Activated CD4-positive, alpha-beta memory T cell treated with anti-CD3 and anti-CD28 coated beads for 36 hours (primary cell): ENCODE measurements around the gene GRK6. TPM values are rescaled to one million over a fixed set of nuclear protein-coding genes. Genes with fewer than 3 reads are reported as not detected.
A peak's percentile ranks its signal among the peaks of the same experiment; 100 is the strongest.
"Not testable (repeated sequence)": the region's sequence is repeated elsewhere in the genome, so short reads cannot be mapped to it uniquely, and the experiment has no call there.

Source experiments
- CTCF ChIA-PET: fragments of 350-600 bp; sonication (Branson Sonifier 250); formaldehyde crosslinking; loops from one replicate; lab custom pipeline; 2021; ENCODE audit warnings: antibody characterized with exemption, inconsistent platforms; lab: Charles Lee
- POLR2A ChIA-PET: fragments of 350-600 bp; sonication (Branson Sonifier 250); formaldehyde crosslinking; loops from one replicate; lab custom pipeline; 2021; ENCODE audit warnings: antibody characterized with exemption; lab: Charles Lee
- DNase-seq: peaks from one replicate; pipeline ENCODE4 v3.0.0-alpha.2; 2020
- H3K27ac Mint-ChIP-seq: one replicate; pipeline ENCODE4 v1.8.0; 2021; ENCODE audit warnings: mixed read lengths
- H3K27me3 Mint-ChIP-seq: one replicate; pipeline ENCODE4 v1.8.0; 2021; ENCODE audit warnings: mixed read lengths
- H3K36me3 Mint-ChIP-seq: one replicate; pipeline ENCODE4 v1.8.0; 2021; ENCODE audit warnings: mixed read lengths
- H3K4me1 Mint-ChIP-seq: one replicate; pipeline ENCODE4 v1.8.0; 2021; ENCODE audit warnings: low read depth, mixed read lengths
- H3K4me3 Mint-ChIP-seq: one replicate; pipeline ENCODE4 v1.8.0; 2021; ENCODE audit warnings: mild to moderate bottlenecking, mixed read lengths
- H3K9me3 Mint-ChIP-seq: one replicate; pipeline ENCODE4 v1.8.0; 2021; ENCODE audit warnings: mixed read lengths
- intact Hi-C: fragments of 100-400 bp; cut with micrococcal nuclease; formaldehyde crosslinking; loops from one replicate; pipeline ENCODE4 v1.15.1; 2023
- total RNA-seq, 2 experiments: library from RNA; stranded (reverse); gene quantifications; one replicate each; pipeline ENCODE4 v1.2.3, GENCODE V29; 2021

Gene GRK6
- total RNA-seq, 2 experiments from 2014 or later: 177 to 178 TPM

DNA sequence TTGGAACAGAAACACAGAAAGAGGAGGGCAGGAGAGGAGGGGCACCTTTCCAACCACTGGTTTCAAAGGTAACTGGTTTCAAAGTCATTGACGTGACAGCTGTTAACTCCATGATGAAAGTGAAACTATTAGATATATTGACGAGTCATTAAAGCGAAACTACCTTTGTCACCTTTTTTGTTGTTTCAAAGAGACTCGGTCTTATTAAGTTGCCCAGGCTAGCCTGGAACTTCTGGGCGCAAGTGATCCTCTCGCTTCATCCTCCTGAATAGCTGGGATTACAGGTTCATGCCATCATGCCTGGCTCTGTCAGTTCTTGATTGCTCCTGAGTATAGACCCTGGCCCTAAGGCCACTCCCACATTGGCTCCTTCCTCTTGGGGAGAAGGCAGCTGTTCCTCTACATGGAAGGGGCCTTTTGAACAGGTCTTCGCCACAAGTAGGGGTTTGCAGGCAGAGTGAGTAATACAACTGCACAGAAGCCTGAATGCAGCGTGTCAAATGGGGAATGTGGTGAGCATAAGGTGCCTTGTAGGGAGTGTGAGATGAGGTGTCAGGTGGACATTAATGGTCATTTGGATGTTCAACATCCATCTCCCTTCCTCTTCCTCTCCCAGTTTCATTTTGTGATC, 13.8 kb upstream of the GRK6 start:
- Mint-ChIP-seq H3K27ac (peak overlapping the region; percentile 82), H3K4me3 (peak overlapping the region; percentile 55), H3K27me3 (no peaks in the 10 kb centered on the region), H3K9me3 (no peaks in the 10 kb centered on the region), H3K36me3 (no peaks in the 10 kb centered on the region), H3K4me1 (peaks cover 46% of the 10 kb centered on the region)
- CTCF ChIA-PET: interaction anchor here (1.1 to 3.4 kb wide), 4 partner anchors 9 to 61 kb away, joined by 3 to 31 read pairs (median 8); no protein-coding TSS in a partner anchor
- POLR2A ChIA-PET: interaction anchor here (0.6 to 2.7 kb wide), 4 partner anchors 9 to 32 kb away, joined by 3 to 12 read pairs (median 3); partner anchors contain the start of gene GRK6
- intact Hi-C loops: loop anchor here (2.0 kb wide), 1 partner anchor 14 kb away; the partner anchor contains the start of gene GRK6
- DNase-seq: peak; percentile 64

- H3K4me3 Mint-ChIP-seq: no peak overlapping the region
- no peak overlapping the region for H3K27ac Mint-ChIP-seq
- H3K27me3 Mint-ChIP-seq: no peaks in the 10 kb centered on the region
- ChIA-PET CTCF (interaction anchor here (1.3 to 3.4 kb wide), 4 partner anchors 10 to 40 kb away, joined by 3 to 31 read pairs (median 5); no protein-coding TSS in a partner anchor), POLR2A (interaction anchor here (2.7 kb wide), 1 partner anchor 12 kb away, joined by 12 read pairs; the partner anchor contains the start of gene GRK6)
- no peak for DNase-seq
- peaks cover 46% of the 10 kb centered on the region for H3K4me1 Mint-ChIP-seq
- no peaks in the 10 kb centered on the region for H3K36me3 Mint-ChIP-seq
- intact Hi-C loops: no loop called here
- H3K9me3 Mint-ChIP-seq: no peaks in the 10 kb centered on the region
These were observed 12.0 kb upstream of the GRK6 start for GRCh38 chr5:177414481-177414880.

GRCh38 chr5:177417081-177417480, 9.4 kb upstream of the GRK6 start:
- intact Hi-C loops, H3K4me3 Mint-ChIP-seq, H3K27ac Mint-ChIP-seq, DNase-seq, H3K9me3 Mint-ChIP-seq, H3K36me3 Mint-ChIP-seq, POLR2A ChIA-PET, H3K27me3 Mint-ChIP-seq: not testable (repeated sequence)
- peaks cover 35% of the 10 kb centered on the region for H3K4me1 Mint-ChIP-seq
- CTCF ChIA-PET: interaction anchor here (3.0 kb wide), 1 partner anchor 13 kb away, joined by 14 read pairs; no protein-coding TSS in a partner anchor

DNA sequence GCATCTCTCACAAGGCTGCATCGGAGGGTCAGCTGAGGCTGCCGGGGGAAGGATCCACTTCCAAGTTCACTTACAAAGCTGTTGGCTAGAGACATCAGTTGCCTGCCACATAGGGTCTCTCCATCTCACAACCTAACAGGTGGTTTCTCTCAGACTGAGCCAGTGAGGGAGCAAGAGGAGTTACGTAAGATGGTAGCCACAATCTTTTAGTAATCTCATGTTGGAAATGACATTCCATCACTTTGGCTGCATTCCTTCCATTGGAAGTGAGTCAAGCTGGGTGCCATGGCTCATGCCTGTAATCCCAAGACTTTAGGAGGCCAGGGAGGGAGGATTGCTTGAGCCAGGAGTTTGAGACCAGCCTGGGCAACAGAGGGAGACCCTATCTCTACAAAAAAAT, 7.4 kb upstream of the GRK6 start:
- H3K9me3 Mint-ChIP-seq: no peaks in the 10 kb centered on the region
- POLR2A ChIA-PET: no interaction called here
- no peak overlapping the region for H3K4me3 Mint-ChIP-seq
- H3K27ac Mint-ChIP-seq: no peak overlapping the region
- no peaks in the 10 kb centered on the region for H3K27me3 Mint-ChIP-seq
- CTCF ChIA-PET: interaction anchor here (3.0 kb wide), 1 partner anchor 15 kb away, joined by 14 read pairs; no protein-coding TSS in a partner anchor
- no peak for DNase-seq
- peaks cover 16% of the 10 kb centered on the region for H3K4me1 Mint-ChIP-seq
- H3K36me3 Mint-ChIP-seq: no peaks in the 10 kb centered on the region
- intact Hi-C loops: no loop called here

- intact Hi-C loops, H3K27me3 Mint-ChIP-seq, H3K9me3 Mint-ChIP-seq, DNase-seq, H3K36me3 Mint-ChIP-seq, H3K27ac Mint-ChIP-seq, H3K4me3 Mint-ChIP-seq, POLR2A ChIA-PET: not testable (repeated sequence)
- CTCF ChIA-PET: interaction anchor here (15.3 kb wide), 1 partner anchor 17 kb away, joined by 220 read pairs; the partner anchor contains the start of gene PFN3
- H3K4me1 Mint-ChIP-seq: peaks cover 18% of the 10 kb centered on the region
These were observed 6.0 kb upstream of the GRK6 start for GRCh38 chr5:177420472-177420871.

DNA sequence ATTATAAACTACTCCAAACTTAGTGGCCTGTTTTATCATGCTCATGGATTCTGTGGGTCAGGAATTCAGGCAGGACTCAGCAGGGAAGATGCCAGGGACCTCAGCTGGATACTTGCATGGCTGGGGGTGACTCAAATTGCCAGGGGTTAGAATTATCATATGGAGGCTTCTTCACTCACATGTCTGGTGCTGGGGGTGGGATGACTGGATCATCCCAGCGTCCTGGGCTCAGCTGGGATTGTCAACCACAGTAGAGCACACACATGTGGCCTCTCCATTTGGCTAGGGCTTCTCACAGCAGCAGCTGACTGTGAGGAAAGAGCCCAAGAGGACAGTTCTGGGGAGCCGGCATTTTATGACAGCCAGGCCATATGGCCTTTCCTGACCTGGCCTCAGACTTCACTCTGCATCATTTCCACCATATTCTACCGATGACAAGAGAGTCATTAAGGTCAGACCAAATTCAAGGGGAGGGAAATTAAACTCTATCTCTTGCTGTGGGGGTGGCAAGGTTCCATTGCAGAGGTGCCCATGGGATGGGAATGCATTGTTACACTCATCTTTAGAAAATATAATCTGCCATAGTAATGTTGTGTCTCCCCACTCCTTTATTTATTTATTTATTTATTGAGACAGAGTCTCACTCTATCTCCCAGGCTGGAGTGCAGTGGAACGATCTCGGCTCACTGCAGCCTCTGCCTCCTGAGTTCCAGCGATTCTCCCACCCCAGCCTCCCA, 5.2 kb upstream of the GRK6 start:
- peaks cover 19% of the 10 kb centered on the region for H3K4me1 Mint-ChIP-seq
- H3K4me3 Mint-ChIP-seq: no peak overlapping the region
- H3K9me3 Mint-ChIP-seq: no peaks in the 10 kb centered on the region
- intact Hi-C loops: no loop called here
- DNase-seq: no peak
- peak overlapping the region; percentile 36 for H3K27ac Mint-ChIP-seq
- CTCF ChIA-PET: interaction anchor here (1.0 to 15.3 kb wide), 3 partner anchors 14 to 34 kb away, joined by 3 to 220 read pairs (median 9); partner anchors contain the start of gene PFN3
- POLR2A ChIA-PET: no interaction called here
- no peaks in the 10 kb centered on the region for H3K27me3 Mint-ChIP-seq
- no peaks in the 10 kb centered on the region for H3K36me3 Mint-ChIP-seq

GRCh38 chr5:177423671-177424070, 2.8 kb upstream of the GRK6 start:
- Mint-ChIP-seq H3K4me3 (no peak overlapping the region), H3K4me1 (peaks cover 14% of the 10 kb centered on the region), H3K27ac (no peak overlapping the region), H3K36me3 (peaks cover 14% of the 10 kb centered on the region), H3K9me3 (no peaks in the 10 kb centered on the region), H3K27me3 (no peaks in the 10 kb centered on the region)
- intact Hi-C loops: no loop called here
- no peak for DNase-seq
- POLR2A ChIA-PET: interaction anchor here (0.7 to 1.2 kb wide), 2 partner anchors 16 to 20 kb away, joined by 4 read pairs; no protein-coding TSS in a partner anchor
- CTCF ChIA-PET: interaction anchor here (1.1 to 15.3 kb wide), 8 partner anchors 9 to 114 kb away, joined by 3 to 220 read pairs (median 4); partner anchors contain the start of gene PFN3

DNA sequence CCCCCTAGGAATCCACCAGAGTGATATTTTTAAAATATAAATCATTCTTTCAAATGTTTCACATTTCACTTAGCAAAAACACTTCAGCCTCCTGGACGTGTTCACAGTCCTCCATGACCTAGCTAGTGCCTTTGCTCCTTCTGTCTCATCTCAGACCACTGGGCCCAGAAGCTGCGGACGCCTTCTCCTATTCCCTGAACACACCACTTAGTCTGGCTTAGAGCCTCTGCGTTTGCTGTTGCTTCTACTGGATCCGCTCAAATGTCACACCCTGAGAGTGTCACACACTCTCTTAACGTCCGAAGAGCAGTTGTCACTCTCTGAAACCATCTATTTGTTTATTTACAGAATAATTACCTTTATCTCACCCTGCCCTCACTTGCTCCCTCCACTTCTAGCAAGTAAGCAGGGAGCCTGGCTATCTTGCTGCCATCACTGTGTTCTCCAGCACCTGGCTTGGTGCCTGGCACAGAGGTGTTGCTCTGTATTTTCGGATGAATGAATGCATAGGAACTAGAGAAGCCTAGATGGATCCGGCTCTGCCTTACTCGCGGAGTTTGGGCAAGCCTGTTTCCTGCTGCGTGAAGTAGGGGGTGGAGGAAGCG, 1.2 kb upstream of the GRK6 start:
- Mint-ChIP-seq H3K4me3 (peak overlapping the region; percentile 87), H3K27me3 (no peaks in the 10 kb centered on the region), H3K27ac (peak overlapping the region; percentile 94), H3K36me3 (peaks cover 25% of the 10 kb centered on the region), H3K4me1 (peaks cover 29% of the 10 kb centered on the region), H3K9me3 (no peaks in the 10 kb centered on the region)
- CTCF ChIA-PET: interaction anchor here (1.2 to 15.3 kb wide), 7 partner anchors 11 to 116 kb away, joined by 3 to 220 read pairs (median 22); partner anchors contain the start of genes PFN3 and PRR7
- DNase-seq: no peak
- intact Hi-C loops: no loop called here
- POLR2A ChIA-PET: interaction anchor here (1.1 to 10.6 kb wide), 7 partner anchors 12 to 113 kb away, joined by 3 to 319 read pairs (median 12); partner anchors contain the start of genes MXD3 and PRR7

DNA sequence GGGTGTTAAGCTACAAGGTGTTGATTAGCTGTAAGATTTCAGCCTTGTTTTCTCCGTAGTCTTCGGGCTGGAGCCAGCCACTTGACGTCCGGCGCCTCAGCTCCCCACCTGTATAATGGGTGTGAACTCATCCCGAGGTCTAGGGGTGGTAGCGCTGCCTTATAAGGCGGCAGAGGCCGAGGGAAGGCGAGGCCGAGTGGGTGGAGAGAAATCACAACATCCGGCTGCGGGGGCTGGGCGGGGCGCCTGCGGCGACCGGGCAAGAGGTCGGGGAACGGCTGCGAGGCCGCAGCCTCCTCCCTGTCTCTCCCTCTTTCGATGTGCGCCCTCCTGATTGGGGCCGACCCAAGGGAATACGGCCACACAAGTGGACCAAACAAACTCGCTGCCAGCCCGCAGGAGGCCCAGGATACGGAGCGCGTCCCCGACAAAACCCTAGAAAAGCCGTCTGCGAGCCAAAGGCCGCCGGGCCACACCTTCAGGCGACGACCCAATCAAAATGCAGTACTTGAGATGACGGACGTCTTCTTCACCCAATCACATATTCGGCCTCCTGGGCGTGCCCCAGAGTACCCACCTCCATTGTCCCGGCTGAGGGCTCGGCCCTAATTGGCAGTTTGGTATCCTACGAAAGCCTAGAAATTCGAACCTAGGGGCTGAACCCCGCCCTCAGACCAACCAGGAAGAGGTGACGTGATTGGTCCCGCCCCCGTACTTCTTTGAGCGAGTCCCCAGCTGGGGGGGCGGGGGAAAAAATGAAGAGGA, 493 bp upstream of the GRK6 start:
- Mint-ChIP-seq H3K4me1 (peaks cover 35% of the 10 kb centered on the region), H3K27ac (peak overlapping the region; percentile 94), H3K4me3 (peak overlapping the region; percentile 87), H3K27me3 (no peaks in the 10 kb centered on the region), H3K36me3 (peaks cover 30% of the 10 kb centered on the region), H3K9me3 (no peaks in the 10 kb centered on the region)
- intact Hi-C loops: loop anchor here (1.0 to 2.0 kb wide), 7 partner anchors 8 to 889 kb away; partner anchors contain the start of genes PDLIM7 and RNF44
- DNase-seq: peak; percentile 100
- ChIA-PET POLR2A (interaction anchor here (0.6 to 10.6 kb wide), 14 partner anchors 10 to 888 kb away, joined by 3 to 319 read pairs (median 6); partner anchors contain the start of genes LMAN2, MXD3, PRR7 and RNF44), CTCF (interaction anchor here (0.7 to 15.3 kb wide), 8 partner anchors 17 to 116 kb away, joined by 3 to 220 read pairs (median 16); partner anchors contain the start of genes F12, PFN3 and PRR7)

DNA sequence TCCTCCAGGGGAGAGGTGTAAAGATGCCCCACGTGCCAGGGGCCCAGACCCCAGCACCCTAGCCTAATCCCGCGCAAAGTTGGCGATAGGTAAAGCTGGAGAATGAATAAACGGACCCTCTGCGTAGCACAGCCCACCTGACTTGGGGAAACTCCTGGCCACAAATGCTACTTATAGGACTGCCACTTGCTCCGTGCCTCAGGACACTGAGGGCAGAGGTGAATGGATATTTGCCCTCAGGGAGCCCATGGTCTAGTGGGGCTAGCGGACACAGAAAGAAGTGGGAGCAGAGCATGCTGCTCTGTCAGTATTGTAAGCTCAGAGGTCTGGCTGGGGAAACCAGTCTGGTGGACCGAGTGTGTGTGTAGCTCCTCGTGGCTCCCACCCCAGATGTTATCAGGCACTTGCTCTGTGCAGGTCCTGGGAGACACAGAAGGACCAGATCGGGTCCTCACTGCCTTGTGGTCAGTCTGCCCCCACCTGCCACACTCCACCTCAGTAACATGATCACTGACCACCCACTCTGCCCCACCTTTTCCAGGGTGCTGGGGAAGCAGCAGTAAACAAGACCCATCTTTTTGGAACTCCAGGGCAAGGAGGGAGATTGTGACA, 841 bp downstream of the GRK6 start:
- H3K36me3 Mint-ChIP-seq: peaks cover 42% of the 10 kb centered on the region

More for the DNA sequence above, 841 bp downstream of the GRK6 start:
- intact Hi-C loops: loop anchor here (2.0 kb wide), 2 partner anchors 15 to 891 kb away; partner anchors contain the start of gene RNF44
- peak; percentile 43 for DNase-seq
- H3K4me3 Mint-ChIP-seq: peak overlapping the region; percentile 97
- peak overlapping the region; percentile 97 for H3K27ac Mint-ChIP-seq
- peaks cover 48% of the 10 kb centered on the region for H3K4me1 Mint-ChIP-seq
- ChIA-PET CTCF (interaction anchor here (1.2 to 15.3 kb wide), 7 partner anchors 17 to 109 kb away, joined by 3 to 220 read pairs (median 22); partner anchors contain the start of genes PFN3 and PRR7), POLR2A (interaction anchor here (0.7 to 10.6 kb wide), 10 partner anchors 14 to 890 kb away, joined by 3 to 319 read pairs (median 10); partner anchors contain the start of genes LMAN2, PRR7 and RNF44)
- no peaks in the 10 kb centered on the region for H3K9me3 Mint-ChIP-seq
- H3K27me3 Mint-ChIP-seq: no peaks in the 10 kb centered on the region
